Measurements from ENCODE around the gene RAB4A. TPM values are rescaled to one million over a fixed set of nuclear protein-coding genes. Genes with fewer than 3 reads are reported as not detected.

The RAB4A gene
- total RNA-seq, 2 experiments from 2014 or later: 26.7 to 28.7 TPM

DNA sequence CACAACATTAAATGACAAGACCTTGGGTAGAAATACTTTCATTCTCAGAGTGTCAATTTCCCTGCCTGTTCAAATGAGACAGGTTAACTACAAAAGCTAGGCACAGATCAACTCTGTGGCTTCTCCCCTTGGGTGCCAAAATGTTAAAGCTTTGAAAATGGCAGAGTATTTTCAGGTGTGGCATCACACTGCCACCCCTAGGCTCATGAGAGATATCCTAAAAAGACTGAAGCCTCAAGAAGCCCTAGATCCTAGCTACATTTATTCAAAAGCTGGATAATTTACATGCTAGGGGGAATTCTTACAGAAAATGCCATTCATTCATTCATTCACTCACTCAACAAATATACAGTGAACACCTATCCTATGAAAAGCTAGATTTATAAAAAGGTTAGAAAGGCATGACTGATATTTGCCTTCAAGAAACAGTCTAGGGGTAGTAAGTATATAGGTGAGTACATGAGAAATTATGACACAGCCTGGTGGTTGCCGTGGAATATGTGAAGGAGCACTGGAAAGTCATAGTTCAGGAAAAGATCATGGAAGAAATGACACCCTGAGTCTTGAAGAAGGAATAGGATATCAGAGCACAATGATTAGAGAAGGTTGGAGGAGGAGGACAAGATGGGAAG is 15.9 kb upstream of the RAB4A start:
- peak in 7 of 14 experiments; percentile 10 to 70 (median 40) for DNase-seq
- Mint-ChIP-seq H3K27me3 (no peaks in the 10 kb centered on the region), H3K27ac (peak overlapping the region; percentile 93), H3K9me3 (no peaks in the 10 kb centered on the region), H3K4me3 (peak overlapping the region; percentile 71), H3K4me1 (ENCODE audit: low read depth) (peaks cover 66% of the 10 kb centered on the region), H3K36me3 (ENCODE audit: low read depth) (no peaks in the 10 kb centered on the region)
- H3K27me3 ChIP-seq (ENCODE audit: control insufficient read depth in 1 of 2, insufficient read depth in 2 of 2, low read length in 2 of 2): no peaks in the 10 kb centered on the region
- H3K4me1 ChIP-seq (ENCODE audit: insufficient read depth, low read length): peaks cover 51% of the 10 kb centered on the region
- TF ChIP-seq, protein P1, sequence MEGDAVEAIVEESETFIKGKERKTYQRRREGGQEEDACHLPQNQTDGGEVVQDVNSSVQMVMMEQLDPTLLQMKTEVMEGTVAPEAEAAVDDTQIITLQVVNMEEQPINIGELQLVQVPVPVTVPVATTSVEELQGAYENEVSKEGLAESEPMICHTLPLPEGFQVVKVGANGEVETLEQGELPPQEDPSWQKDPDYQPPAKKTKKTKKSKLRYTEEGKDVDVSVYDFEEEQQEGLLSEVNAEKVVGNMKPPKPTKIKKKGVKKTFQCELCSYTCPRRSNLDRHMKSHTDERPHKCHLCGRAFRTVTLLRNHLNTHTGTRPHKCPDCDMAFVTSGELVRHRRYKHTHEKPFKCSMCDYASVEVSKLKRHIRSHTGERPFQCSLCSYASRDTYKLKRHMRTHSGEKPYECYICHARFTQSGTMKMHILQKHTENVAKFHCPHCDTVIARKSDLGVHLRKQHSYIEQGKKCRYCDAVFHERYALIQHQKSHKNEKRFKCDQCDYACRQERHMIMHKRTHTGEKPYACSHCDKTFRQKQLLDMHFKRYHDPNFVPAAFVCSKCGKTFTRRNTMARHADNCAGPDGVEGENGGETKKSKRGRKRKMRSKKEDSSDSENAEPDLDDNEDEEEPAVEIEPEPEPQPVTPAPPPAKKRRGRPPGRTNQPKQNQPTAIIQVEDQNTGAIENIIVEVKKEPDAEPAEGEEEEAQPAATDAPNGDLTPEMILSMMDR (IDR thresholded peaks at IDR 0.05): peak; percentile 63
- no peaks in the 10 kb centered on the region for H3K36me3 ChIP-seq (ENCODE audit: insufficient read depth, low read length)
- no peak overlapping the region for H3K4me3 ChIP-seq (ENCODE audit: low read length)
- no peak overlapping the region for H3K27ac ChIP-seq (ENCODE audit: low read depth in 1 of 2, low read length in 2 of 2)
- ChIA-PET POLR2A (interaction anchor here (0.6 to 2.9 kb wide), 12 partner anchors 8 to 591 kb away, joined by 3 to 34 read pairs (median 6); partner anchors contain the start of genes ABCB10, NUP133, RAB4A and RHOU), CTCF (interaction anchor here (0.5 to 2.7 kb wide), 11 partner anchors 11 to 591 kb away, joined by 3 to 22 read pairs (median 4); partner anchors contain the start of gene RHOU)
- no peaks in the 10 kb centered on the region for H3K9me3 ChIP-seq (ENCODE audit: control insufficient read depth in 1 of 2, insufficient read depth in 1 of 2, low read length in 2 of 2)
- intact Hi-C loops (cut with DNase I, micrococcal nuclease): loop anchor here (1.0 to 10.0 kb wide), 9 partner anchors 26 to 912 kb away; partner anchors contain the start of gene RHOU (in 2 of the 2)
- ATAC-seq (ENCODE audit: poor library complexity): peak; percentile 48

DNA sequence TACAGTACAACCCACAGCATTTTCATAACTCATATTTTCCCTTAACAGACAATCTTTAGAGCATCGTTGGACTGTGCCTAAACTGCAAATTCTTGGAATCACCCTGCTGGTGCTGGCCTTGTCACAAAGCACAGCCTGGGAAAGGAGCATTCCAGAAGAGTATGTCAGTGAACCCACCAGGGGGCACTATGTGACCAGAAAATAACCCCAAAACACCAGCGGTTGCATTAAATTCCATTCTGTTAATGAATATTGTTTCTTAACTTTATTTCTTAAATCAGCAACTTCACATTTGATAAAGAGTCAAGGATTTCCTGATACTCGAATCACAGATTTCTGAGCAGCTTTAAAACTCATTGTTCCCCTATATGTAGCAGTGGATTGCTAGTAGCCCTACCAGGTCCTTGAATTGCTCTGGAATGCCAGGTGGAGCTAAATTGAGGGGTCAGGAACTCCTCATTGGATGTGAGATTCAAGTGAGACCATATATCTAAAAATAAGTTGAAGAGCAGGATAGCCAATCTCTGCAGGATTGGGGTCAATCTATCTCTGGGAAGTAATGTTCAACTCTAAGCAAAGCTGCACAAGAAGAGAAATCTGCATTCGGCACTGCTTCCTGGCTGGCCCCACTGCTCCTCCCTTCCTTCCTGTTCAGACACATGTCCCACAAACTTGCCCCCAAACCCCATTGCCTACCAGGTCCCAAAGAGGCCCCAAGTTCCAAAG is 12.7 kb upstream of the RAB4A start:
- POLR2A ChIA-PET: interaction anchor here (0.9 to 1.7 kb wide), 6 partner anchors 13 to 524 kb away, joined by 3 to 7 read pairs (median 4); partner anchors contain the start of genes CCSAP and NUP133
- Histone ChIP-seq H3K27me3 (ENCODE audit: control insufficient read depth in 1 of 2, insufficient read depth in 2 of 2, low read length in 2 of 2) (no peaks in the 10 kb centered on the region), H3K27ac (ENCODE audit: low read depth in 1 of 2, low read length in 2 of 2) (no peak overlapping the region), H3K4me1 (ENCODE audit: insufficient read depth, low read length) (peaks cover 32% of the 10 kb centered on the region), H3K4me3 (ENCODE audit: low read length) (no peak overlapping the region), H3K9me3 (ENCODE audit: control insufficient read depth in 1 of 2, insufficient read depth in 1 of 2, low read length in 2 of 2) (no peaks in the 10 kb centered on the region), H3K36me3 (ENCODE audit: insufficient read depth, low read length) (no peaks in the 10 kb centered on the region)
- intact Hi-C loops (cut with DNase I, micrococcal nuclease): loop anchor here (1.0 to 10.0 kb wide), 7 partner anchors 194 to 1052 kb away; no protein-coding TSS in a partner anchor
- H3K9me3 Mint-ChIP-seq: no peaks in the 10 kb centered on the region
- H3K27ac Mint-ChIP-seq: peak overlapping the region; percentile 54
- TF ChIP-seq, protein P1 (IDR thresholded peaks at IDR 0.05): peak; percentile 97
- H3K36me3 Mint-ChIP-seq (ENCODE audit: low read depth): no peaks in the 10 kb centered on the region
- CTCF ChIA-PET: interaction anchor here (1.1 to 3.0 kb wide), 6 partner anchors 9 to 594 kb away, joined by 3 to 20 read pairs (median 4); no protein-coding TSS in a partner anchor
- ATAC-seq (ENCODE audit: poor library complexity): no peak
- DNase-seq: peak; percentile 45 to 84 (median 58)
- peak overlapping the region; percentile 39 for H3K4me3 Mint-ChIP-seq
- peaks cover 36% of the 10 kb centered on the region for H3K4me1 Mint-ChIP-seq (ENCODE audit: low read depth)
- no peaks in the 10 kb centered on the region for H3K27me3 Mint-ChIP-seq

DNA sequence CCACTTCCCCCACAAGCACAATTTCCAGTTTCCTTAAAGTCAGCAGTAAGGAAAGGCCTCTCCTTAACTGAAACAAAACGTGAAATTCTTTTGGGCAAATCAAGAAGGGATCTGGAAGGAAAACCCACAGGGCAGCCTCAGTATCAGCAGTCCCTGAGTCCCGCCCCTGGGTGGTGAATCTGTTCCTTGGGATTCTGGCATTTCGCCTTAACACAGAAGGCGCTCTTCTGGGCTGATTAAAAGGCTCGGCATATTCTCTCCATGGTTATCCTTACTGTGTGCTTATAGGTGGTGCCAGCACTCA is 12.2 kb upstream of the RAB4A start:
- Histone ChIP-seq H3K4me1 (ENCODE audit: insufficient read depth, low read length) (peaks cover 30% of the 10 kb centered on the region), H3K4me3 (ENCODE audit: low read length) (no peak overlapping the region), H3K36me3 (ENCODE audit: insufficient read depth, low read length) (no peaks in the 10 kb centered on the region), H3K27ac (ENCODE audit: low read depth in 1 of 2, low read length in 2 of 2) (no peak overlapping the region), H3K9me3 (ENCODE audit: control insufficient read depth in 1 of 2, insufficient read depth in 1 of 2, low read length in 2 of 2) (no peaks in the 10 kb centered on the region), H3K27me3 (ENCODE audit: control insufficient read depth in 1 of 2, insufficient read depth in 2 of 2, low read length in 2 of 2) (no peaks in the 10 kb centered on the region)
- ChIA-PET POLR2A (interaction anchor here (0.9 to 1.7 kb wide), 6 partner anchors 13 to 524 kb away, joined by 3 to 7 read pairs (median 4); partner anchors contain the start of genes CCSAP and NUP133), CTCF (interaction anchor here (1.1 to 3.0 kb wide), 6 partner anchors 8 to 594 kb away, joined by 3 to 20 read pairs (median 4); no protein-coding TSS in a partner anchor)
- Mint-ChIP-seq H3K4me1 (ENCODE audit: low read depth) (peaks cover 31% of the 10 kb centered on the region), H3K4me3 (peak overlapping the region; percentile 27), H3K27ac (peak overlapping the region; percentile 54), H3K36me3 (ENCODE audit: low read depth) (no peaks in the 10 kb centered on the region), H3K9me3 (no peaks in the 10 kb centered on the region), H3K27me3 (no peaks in the 10 kb centered on the region)
- intact Hi-C loops (cut with DNase I, micrococcal nuclease): loop anchor here (1.0 to 10.0 kb wide), 7 partner anchors 194 to 1052 kb away; no protein-coding TSS in a partner anchor
- DNase-seq: no peak
- ATAC-seq (ENCODE audit: poor library complexity): no peak
- TF ChIP-seq, protein P1 (IDR thresholded peaks at IDR 0.05): no peak
